ENCODE data around the gene NCSTN.

DNA sequence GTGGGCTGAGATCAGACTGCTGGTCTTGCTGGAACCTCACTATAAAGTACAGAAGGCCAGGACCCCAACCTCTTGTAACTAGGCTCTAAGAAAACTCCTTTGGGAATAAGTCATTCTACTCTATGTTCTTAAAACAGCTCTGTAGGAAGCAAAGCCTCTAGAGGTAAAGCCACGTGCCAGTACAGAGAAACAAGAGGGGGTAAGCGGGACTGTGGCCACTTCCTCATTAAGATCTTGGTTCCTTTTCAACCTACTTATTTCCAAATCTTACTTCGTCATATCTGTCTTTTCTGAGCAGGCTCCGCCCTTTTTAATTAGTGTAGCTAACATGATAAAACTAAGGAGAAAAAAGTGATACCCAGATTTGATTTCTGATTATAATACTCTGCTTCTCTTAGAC is 3.8 kb downstream of the NCSTN start:
- TF ChIP-seq TEAD4 (IDR thresholded peaks at IDR 0.05) (no peak), TAF1 (IDR thresholded peaks at IDR 0.05; ENCODE audit: low read depth) (no peak), FOXM1 (IDR thresholded peaks at IDR 0.05; ENCODE audit: borderline replicate concordance, low read depth) (no peak)
